ENCODE measurements around the gene B2M. TPM values are rescaled to one million over a fixed set of nuclear protein-coding genes. Genes with fewer than 3 reads are reported as not detected.

Gene B2M
- total and polyA plus RNA-seq, 2 of the 13 experiments (the other 11 are each of a cell fraction or from before 2014, with no cell fraction given), result 784 to 857 TPM

- H3K36me3 ChIP-seq (replicated peaks in 1 of 2; ENCODE audit: control insufficient read depth in 1 of 2, insufficient read depth in 2 of 2, low read length in 2 of 2), result no peaks in the 10 kb centered on the region
- no peaks in the 10 kb centered on the region for H3K9me3 ChIP-seq (ENCODE audit: low read length)
- TF ChIP-seq ARID3A (IDR thresholded peaks at IDR 0.05; ENCODE audit: low read depth, low read length) (no peak), MAZ (IDR thresholded peaks at IDR 0.05; ENCODE audit: borderline replicate concordance, low read depth, low read length) (no peak), MAZ (CRISPR knock-in tag; IDR thresholded peaks at IDR 0.05; ENCODE audit: low read depth) (no peak), ZNF570 (CRISPR knock-in tag; IDR thresholded peaks at IDR 0.05; ENCODE audit: borderline replicate concordance) (no peak), RFX1 (IDR thresholded peaks at IDR 0.05) (no peak), HMG20B (CRISPR knock-in tag; conservative IDR thresholded peaks at IDR 0.05) (no peak), TRIM24 (CRISPR knock-in tag; IDR thresholded peaks at IDR 0.05) (no peak)
- DNase-seq (ENCODE audit: low spot score) (no peak), ATAC-seq (no peak), FAIRE-seq (no peak)
- ChIA-PET POLR2A (no interaction called here), CTCF (ENCODE audit: low intra/inter-chr PET ratio, low total read pairs) (no interaction called here)
- H2AFZ ChIP-seq (ENCODE audit: low read length), result no peak overlapping the region
- H3K9ac ChIP-seq (ENCODE audit: insufficient read depth, low read depth, low read length), result no peak overlapping the region
- H3K79me2 ChIP-seq (ENCODE audit: insufficient read depth, low read length), result no peaks in the 10 kb centered on the region
- no peaks in the 10 kb centered on the region for H4K20me1 ChIP-seq (ENCODE audit: insufficient read depth, low read length)
- H3K27me3 ChIP-seq (ENCODE audit: control insufficient read depth in 1 of 2, insufficient read depth in 2 of 2, low read length in 2 of 2), result no peaks in the 10 kb centered on the region; a peak in 1 of 5 replicates
- in situ Hi-C loops (cut with HindIII; ENCODE audit: extremely low pct_ligation_motif_present, low pct_unique_long_range_greater_than_20kb), result no loop called here
- H3K4me3 ChIP-seq (replicated peaks in 1 of 3; ENCODE audit: insufficient read depth in 1 of 3, low read depth in 2 of 3, low read length in 3 of 3), result no peak overlapping the region
- no TSS peak for BruUV-seq (replicated peaks)
- no peak overlapping the region for H3K27ac ChIP-seq (ENCODE audit: extremely low read length, insufficient read depth, low read length)
- peaks cover 9% of the 10 kb centered on the region; the same call in 1 of the 2 replicates for H3K4me1 ChIP-seq (ENCODE audit: insufficient read depth, low read length)
- intact Hi-C loops (cut with micrococcal nuclease; ENCODE audit: unreplicated experiment), result no loop called here
- H3K4me2 ChIP-seq (ENCODE audit: low read depth, low read length), result no peak overlapping the region
Observed at GRCh38 chr15:44697014-44697413, 14.3 kb upstream of the B2M start.

- no peak overlapping the region for H3K27ac ChIP-seq (ENCODE audit: extremely low read length, insufficient read depth, low read length)
- CTCF ChIA-PET (ENCODE audit: low intra/inter-chr PET ratio, low total read pairs), result no interaction called here
- H3K4me2 ChIP-seq (ENCODE audit: low read depth, low read length), result no peak overlapping the region
- H3K79me2 ChIP-seq (ENCODE audit: insufficient read depth, low read length), result no peaks in the 10 kb centered on the region
- no peaks in the 10 kb centered on the region; a peak in 1 of 5 replicates for H3K27me3 ChIP-seq (ENCODE audit: control insufficient read depth in 1 of 2, insufficient read depth in 2 of 2, low read length in 2 of 2)
- no peaks in the 10 kb centered on the region for H3K9me3 ChIP-seq (ENCODE audit: low read length)
- intact Hi-C loops (cut with micrococcal nuclease; ENCODE audit: unreplicated experiment) (no loop called here), in situ Hi-C loops (cut with HindIII; ENCODE audit: extremely low pct_ligation_motif_present, low pct_unique_long_range_greater_than_20kb) (no loop called here)
- ATAC-seq (no peak), FAIRE-seq (no peak), DNase-seq (ENCODE audit: low spot score) (no peak)
- no TSS peak for BruUV-seq (replicated peaks)
- no peaks in the 10 kb centered on the region for H3K36me3 ChIP-seq (replicated peaks in 1 of 2; ENCODE audit: control insufficient read depth in 1 of 2, insufficient read depth in 2 of 2, low read length in 2 of 2)
- no peak overlapping the region for H3K9ac ChIP-seq (ENCODE audit: insufficient read depth, low read depth, low read length)
- H2AFZ ChIP-seq (ENCODE audit: low read length), result no peak overlapping the region
- no peaks in the 10 kb centered on the region for H3K4me1 ChIP-seq (ENCODE audit: insufficient read depth, low read length)
- H3K4me3 ChIP-seq (replicated peaks in 1 of 3; ENCODE audit: insufficient read depth in 1 of 3, low read depth in 2 of 3, low read length in 3 of 3), result no peak overlapping the region
- TF ChIP-seq HDAC1 (CRISPR knock-in tag; IDR thresholded peaks at IDR 0.05) (no peak), MAFK (conservative IDR thresholded peaks at IDR 0.05 in 1 of 2, IDR thresholded peaks at IDR 0.05 in 1 of 2; ENCODE audit: low read length in 2 of 2) (no peak), CBX1 (IDR thresholded peaks at IDR 0.05; ENCODE audit: low read depth) (no peak), IKZF4 (CRISPR knock-in tag; IDR thresholded peaks at IDR 0.05; ENCODE audit: borderline replicate concordance, low read depth, not compliant biosample characterization) (no peak), FIP1L1 (IDR thresholded peaks at IDR 0.05; ENCODE audit: borderline replicate concordance, insufficient read depth, low read depth, low read length) (no peak), ZSCAN29 (CRISPR knock-in tag; conservative IDR thresholded peaks at IDR 0.05) (no peak), ZNF772 (CRISPR knock-in tag; IDR thresholded peaks at IDR 0.05) (no peak), NR3C1 (CRISPR knock-in tag; IDR thresholded peaks at IDR 0.05) (no peak), CENPT (CRISPR knock-in tag; IDR thresholded peaks at IDR 0.05; ENCODE audit: low read depth) (no peak)
- H4K20me1 ChIP-seq (ENCODE audit: insufficient read depth, low read length), result no peaks in the 10 kb centered on the region
- POLR2A ChIA-PET, result interaction anchor here (0.9 kb wide), 1 partner anchor 13 kb away, joined by 3 read pairs; the partner anchor contains the start of genes B2M and PATL2
- 53% methylated on average over 2 of the region's 2 CpGs for WGBS (ENCODE audit: low lambda C conversion rate)
Observed at GRCh38 chr15:44698641-44699040, 12.7 kb upstream of the B2M start.
